WERI-Rb-1 (cell line): ENCODE data around the gene SFMBT2.

ENCODE experiments used
- DNase-seq: peaks from one replicate; pipeline ENCODE4 v3.0.0-alpha.2; 2020
- H3K27ac ChIP-seq: fragments of 250-450 bp; sonication (Bioruptor Pico); 2 replicates; pipeline ENCODE4 v1.5.1; 2020; ENCODE audit warnings: mild to moderate bottlenecking, moderate library complexity
- H3K27me3 ChIP-seq: fragments of 250-450 bp; sonication (Bioruptor Pico); 2 replicates; pipeline ENCODE4 v1.5.1; 2021; ENCODE audit warnings: mild to moderate bottlenecking, low read depth, moderate library complexity; ENCODE audit not compliant: insufficient read depth, severe bottlenecking
- H3K36me3 ChIP-seq: fragments of 250-450 bp; sonication (Bioruptor Pico); 2 replicates; pipeline ENCODE4 v1.5.1; 2020; ENCODE audit warnings: mild to moderate bottlenecking, moderate library complexity
- H3K4me3 ChIP-seq: 2 replicates; pipeline ENCODE4 v1.5.1; 2011; ENCODE audit warnings: low read depth, mild to moderate bottlenecking, control low read depth, low read length
- H3K9me3 ChIP-seq: fragments of 250-450 bp; sonication (Bioruptor Pico); 2 replicates; pipeline ENCODE4 v1.5.1; 2021; ENCODE audit warnings: mild to moderate bottlenecking, moderate library complexity; ENCODE audit not compliant: severe bottlenecking
- CTCF ChIP-seq: IDR thresholded peaks from 2 replicates; pipeline ENCODE4 v1.5.1; 2011; ENCODE audit warnings: low read depth, mild to moderate bottlenecking, control low read depth, inconsistent platforms, low read length

The SFMBT2 gene

GRCh38 chr10:7340179-7340874, 70.5 kb downstream of the SFMBT2 start:
- H3K27me3 ChIP-seq = no peaks in the 10 kb centered on the region
- no peak for TF ChIP-seq CTCF
- no peaks in the 10 kb centered on the region for H3K9me3 ChIP-seq
- H3K4me3 ChIP-seq = no peak overlapping the region
- no peak overlapping the region for H3K27ac ChIP-seq
- H3K36me3 ChIP-seq = no peaks in the 10 kb centered on the region
- no peak for DNase-seq

GRCh38 chr10:7339510-7339909, 71.3 kb downstream of the SFMBT2 start:
- no peaks in the 10 kb centered on the region for H3K36me3 ChIP-seq
- no peak overlapping the region for H3K27ac ChIP-seq
- no peaks in the 10 kb centered on the region for H3K9me3 ChIP-seq
- H3K4me3 ChIP-seq = no peak overlapping the region
- TF ChIP-seq CTCF = no peak
- no peaks in the 10 kb centered on the region for H3K27me3 ChIP-seq
- DNase-seq = no peak

- no peaks in the 10 kb centered on the region for H3K36me3 ChIP-seq
- no peak overlapping the region for H3K4me3 ChIP-seq
- H3K27me3 ChIP-seq = no peaks in the 10 kb centered on the region
- DNase-seq = no peak
- no peak overlapping the region for H3K27ac ChIP-seq
- H3K9me3 ChIP-seq = no peaks in the 10 kb centered on the region
- no peak for TF ChIP-seq CTCF
Measured at GRCh38 chr10:7338469-7338868, 72.4 kb downstream of the SFMBT2 start.

- Histone ChIP-seq H3K27me3 (no peaks in the 10 kb centered on the region), H3K9me3 (no peaks in the 10 kb centered on the region), H3K27ac (no peak overlapping the region), H3K36me3 (no peaks in the 10 kb centered on the region), H3K4me3 (no peak overlapping the region)
- no peak for DNase-seq
- TF ChIP-seq CTCF = no peak
Measured at GRCh38 chr10:7337431-7338171, 73.2 kb downstream of the SFMBT2 start.

GRCh38 chr10:7335977-7336376, 74.9 kb downstream of the SFMBT2 start:
- H3K27ac ChIP-seq = no peak overlapping the region
- DNase-seq = no peak
- no peaks in the 10 kb centered on the region for H3K27me3 ChIP-seq
- H3K9me3 ChIP-seq = no peaks in the 10 kb centered on the region
- no peak for TF ChIP-seq CTCF
- no peaks in the 10 kb centered on the region for H3K36me3 ChIP-seq
- H3K4me3 ChIP-seq = no peak overlapping the region
